Neural cell (in vitro differentiated cells): ENCODE results near the gene RUNX3. TPM values are rescaled to one million over a fixed set of nuclear protein-coding genes. Genes with fewer than 3 reads are reported as not detected.

Source experiments
- H2AFZ ChIP-seq: fragments of 200-600, 300-800 bp; sonication (generic), shearing (Covaris generic); 2 replicates; pipeline ENCODE4 v1.6.0; 2014; ENCODE audit warnings: low read depth, mild to moderate bottlenecking, antibody characterized with exemption, low read length, moderate library complexity
- H3F3A ChIP-seq: fragments of 200-600 bp; shearing (Covaris generic); 2 replicates; pipeline ENCODE4 v1.6.1; 2016; ENCODE audit warnings: mild to moderate bottlenecking, moderate library complexity, mixed read lengths, antibody characterized with exemption, low read length; ENCODE audit not compliant: insufficient read depth, poor library complexity, severe bottlenecking
- H3K27ac ChIP-seq: fragments of 200-600, 300-800 bp; sonication (generic), shearing (Covaris generic); 2 replicates; pipeline ENCODE4 v1.5.1; 2014; ENCODE audit warnings: mild to moderate bottlenecking, low read length, moderate library complexity
- H3K27me3 ChIP-seq: fragments of 300-800, 200-600 bp; sonication (generic), shearing (Covaris generic); 2 replicates; pipeline ENCODE4 v1.6.0; 2014; ENCODE audit warnings: mild to moderate bottlenecking, low read depth, low read length, moderate library complexity; ENCODE audit not compliant: insufficient read depth
- H3K36me3 ChIP-seq: fragments of 300-800, 200-600 bp; sonication (generic), shearing (Covaris generic); 2 replicates; pipeline ENCODE4 v1.5.1; 2014; ENCODE audit warnings: mild to moderate bottlenecking, antibody characterized with exemption, low read length, moderate library complexity; ENCODE audit not compliant: insufficient read depth
- H3K4me2 ChIP-seq: fragments of 300-800, 200-600 bp; sonication (generic), shearing (Covaris generic); 2 replicates; pipeline ENCODE4 v1.6.0; 2014; ENCODE audit warnings: mild to moderate bottlenecking, low read length
- H3K4me3 ChIP-seq: fragments of 300-800, 200-600 bp; sonication (generic), shearing (Covaris generic); 2 replicates; pipeline ENCODE4 v1.5.1; 2014; ENCODE audit warnings: mild to moderate bottlenecking, low read length, moderate library complexity
- H3K79me2 ChIP-seq: fragments of 200-600 bp; shearing (Covaris generic); replicated peaks from 2 replicates; pipeline ENCODE4 v1.6.0; 2014; ENCODE audit warnings: mild to moderate bottlenecking, low read length, moderate library complexity; ENCODE audit not compliant: insufficient read depth
- H3K9ac ChIP-seq: fragments of 300-800, 200-600 bp; sonication (generic), shearing (Covaris generic); 2 replicates; pipeline ENCODE4 v1.6.1; 2016; ENCODE audit warnings: mild to moderate bottlenecking, low read length, mixed read lengths
- H3K9me2 ChIP-seq: fragments of 200-600 bp; shearing (Covaris generic); 2 replicates; pipeline ENCODE4 v1.6.1; 2016; ENCODE audit warnings: mild to moderate bottlenecking, low read length, mixed read lengths; ENCODE audit not compliant: insufficient read depth
- H3K9me3 ChIP-seq: fragments of 200-600, 300-800 bp; sonication (generic), shearing (Covaris generic); 2 replicates; pipeline ENCODE4 v1.6.1; 2016; ENCODE audit warnings: mild to moderate bottlenecking, mixed run types, low read length, moderate library complexity, mixed read lengths
- H4K20me1 ChIP-seq: fragments of 200-600 bp; shearing (Covaris generic); 2 replicates; pipeline ENCODE4 v1.6.1; 2016; ENCODE audit warnings: mild to moderate bottlenecking, mixed run types; ENCODE audit not compliant: insufficient read depth
- CTCF ChIP-seq: fragments of 450-650 bp; IDR thresholded peaks from 2 replicates; pipeline ENCODE4 v1.5.1; 2014; ENCODE audit warnings: antibody characterized with exemption, mild to moderate bottlenecking, moderate library complexity; ENCODE audit not compliant: poor library complexity, severe bottlenecking
- EP300 ChIP-seq: fragments of 450-650 bp; conservative IDR thresholded peaks from 2 replicates; pipeline ENCODE4 v1.6.1; 2014; ENCODE audit warnings: antibody characterized with exemption, mild to moderate bottlenecking, moderate library complexity; ENCODE audit not compliant: poor library complexity, severe bottlenecking
- EZH2 ChIP-seq: fragments of 200-600, 300-800 bp; shearing (Covaris generic), sonication (generic); IDR thresholded peaks from 2 replicates; pipeline ENCODE4 v1.6.1; 2014; ENCODE audit warnings: antibody characterized with exemption, low read length, borderline replicate concordance, mild to moderate bottlenecking; ENCODE audit not compliant: insufficient read depth, poor library complexity, severe bottlenecking
- MXI1 ChIP-seq: fragments of 450-650 bp; conservative IDR thresholded peaks from 2 replicates; pipeline ENCODE4 v1.6.1; 2014; ENCODE audit warnings: antibody characterized with exemption, mild to moderate bottlenecking; ENCODE audit not compliant: poor library complexity, severe bottlenecking
- POLR2AphosphoS5 ChIP-seq: IDR thresholded peaks from 2 replicates; pipeline ENCODE4 v1.6.1; 2012
- RAD21 ChIP-seq: fragments of 450-650 bp; conservative IDR thresholded peaks from 2 replicates; pipeline ENCODE4 v1.6.1; 2014; ENCODE audit warnings: antibody characterized with exemption, mild to moderate bottlenecking, moderate library complexity
- REST ChIP-seq: IDR thresholded peaks from 2 replicates; pipeline ENCODE4 v1.6.1; 2012; ENCODE audit warnings: borderline replicate concordance
- SMC3 ChIP-seq: fragments of 450-650 bp; conservative IDR thresholded peaks from 2 replicates; pipeline ENCODE4 v1.6.1; 2014; ENCODE audit warnings: antibody characterized with exemption, mild to moderate bottlenecking, moderate library complexity; ENCODE audit not compliant: poor library complexity
- TAF1 ChIP-seq: IDR thresholded peaks from 2 replicates; pipeline ENCODE4 v1.6.1; 2012; ENCODE audit warnings: low read depth
- polyA plus RNA-seq: library from polyadenylated mRNA; depleted of rRNA; stranded (reverse); fragments of >200 nt; gene quantifications from 2 replicates; pipeline ENCODE4 v1.2.3, GENCODE V29; 2014

Gene RUNX3
- polyA plus RNA-seq, 1 donor from 2014 or later = not detected

- no peak overlapping the region for H3K27ac ChIP-seq
- no peak overlapping the region for H3K4me3 ChIP-seq
- no peaks in the 10 kb centered on the region for H3K36me3 ChIP-seq
- no peaks in the 10 kb centered on the region for H3K27me3 ChIP-seq
- H3F3A ChIP-seq = no peaks in the 10 kb centered on the region
- H3K9ac ChIP-seq = no peak overlapping the region
- H4K20me1 ChIP-seq = no peaks in the 10 kb centered on the region
- TF ChIP-seq TAF1 (no peak), REST (no peak), POLR2AphosphoS5 (no peak), MXI1 (no peak), EZH2 (no peak), EP300 (no peak), SMC3 (no peak), RAD21 (no peak), CTCF (no peak)
- no peak overlapping the region for H2AFZ ChIP-seq
- no peak overlapping the region for H3K4me2 ChIP-seq
- H3K9me2 ChIP-seq = no peaks in the 10 kb centered on the region
- no peaks in the 10 kb centered on the region for H3K79me2 ChIP-seq
- H3K9me3 ChIP-seq = no peaks in the 10 kb centered on the region
These were observed 72.5 kb downstream of the RUNX3 start for GRCh38 chr1:24857507-24858133.

- Histone ChIP-seq H3K27ac (no peak overlapping the region), H3F3A (no peaks in the 10 kb centered on the region), H3K9me2 (no peaks in the 10 kb centered on the region), H3K9me3 (no peaks in the 10 kb centered on the region), H3K4me3 (no peak overlapping the region), H3K4me2 (no peak overlapping the region), H4K20me1 (no peaks in the 10 kb centered on the region), H3K79me2 (no peaks in the 10 kb centered on the region), H2AFZ (no peak overlapping the region), H3K27me3 (no peaks in the 10 kb centered on the region), H3K9ac (no peak overlapping the region), H3K36me3 (no peaks in the 10 kb centered on the region)
- TF ChIP-seq EP300 (no peak), REST (no peak), MXI1 (no peak), POLR2AphosphoS5 (no peak), TAF1 (no peak), EZH2 (no peak)
These were observed 73.1 kb downstream of the RUNX3 start for GRCh38 chr1:24856787-24857506.
